ENCODE data around the gene MRPL36.
A peak's percentile ranks its signal among the peaks of the same experiment; 100 is the strongest.

The MRPL36 gene

GRCh38 chr5:1779782-1780613 is 19.6 kb downstream of the MRPL36 start:
- no peak for DNase-seq

- no peak for DNase-seq
Measured at GRCh38 chr5:1779021-1779680, 20.5 kb downstream of the MRPL36 start.

- DNase-seq: no peak
Measured at GRCh38 chr5:1778138-1779020, 21.3 kb downstream of the MRPL36 start.

- DNase-seq: no peak
Measured at GRCh38 chr5:1777281-1778137, 22.1 kb downstream of the MRPL36 start.

- DNase-seq: no peak
Measured at GRCh38 chr5:1776831-1777230, 22.8 kb downstream of the MRPL36 start.

GRCh38 chr5:1772634-1773033 is 27.0 kb downstream of the MRPL36 start:
- no peak for DNase-seq

GRCh38 chr5:1771149-1772065 is 28.2 kb downstream of the MRPL36 start:
- no peak for DNase-seq

GRCh38 chr5:1770443-1770802 is 29.2 kb downstream of the MRPL36 start:
- no peak for DNase-seq

GRCh38 chr5:1769752-1770442 is 29.7 kb downstream of the MRPL36 start:
- DNase-seq: no peak

GRCh38 chr5:1769017-1769640 is 30.5 kb downstream of the MRPL36 start:
- no peak for DNase-seq

- DNase-seq: no peak
Measured at GRCh38 chr5:1768283-1769000, 31.2 kb downstream of the MRPL36 start.

- DNase-seq: no peak
Measured at GRCh38 chr5:1767524-1768282, 31.9 kb downstream of the MRPL36 start.

- DNase-seq: no peak
Measured at GRCh38 chr5:1765880-1766235, 33.8 kb downstream of the MRPL36 start.

GRCh38 chr5:1765141-1765879 is 34.3 kb downstream of the MRPL36 start:
- no peak for DNase-seq

- no peak for DNase-seq
Measured at GRCh38 chr5:1764606-1764960, 35.1 kb downstream of the MRPL36 start.

GRCh38 chr5:1763960-1764605 is 35.6 kb downstream of the MRPL36 start:
- DNase-seq: peak; percentile 18

GRCh38 chr5:1763548-1763911 is 36.1 kb downstream of the MRPL36 start:
- DNase-seq: peak; percentile 55
